Vagina (tissue), 2 donors: ENCODE results near the gene HIPK2.

Experiments
- POLR2A ChIP-seq, 2 donors: fragments of 450-650 bp; IDR thresholded peaks; one replicate each; pipeline ENCODE4 v1.6.1; 2017; ENCODE audit warnings: antibody characterized with exemption in 2 of 2, mild to moderate bottlenecking in 2 of 2, moderate library complexity in 2 of 2
- TF ChIP-seq, protein P1 (sequence below), 3 experiments: fragments of 450-650 bp in 2 of 3; fragments of 200-600 bp in 1 of 3; sonication (generic) in 1 of 3; IDR thresholded peaks; one replicate each; pipeline ENCODE4 v1.5.1; 2017 to 2019; ENCODE audit warnings: antibody characterized with exemption in 3 of 3, mild to moderate bottlenecking in 2 of 3, moderate library complexity in 2 of 3

DNA sequence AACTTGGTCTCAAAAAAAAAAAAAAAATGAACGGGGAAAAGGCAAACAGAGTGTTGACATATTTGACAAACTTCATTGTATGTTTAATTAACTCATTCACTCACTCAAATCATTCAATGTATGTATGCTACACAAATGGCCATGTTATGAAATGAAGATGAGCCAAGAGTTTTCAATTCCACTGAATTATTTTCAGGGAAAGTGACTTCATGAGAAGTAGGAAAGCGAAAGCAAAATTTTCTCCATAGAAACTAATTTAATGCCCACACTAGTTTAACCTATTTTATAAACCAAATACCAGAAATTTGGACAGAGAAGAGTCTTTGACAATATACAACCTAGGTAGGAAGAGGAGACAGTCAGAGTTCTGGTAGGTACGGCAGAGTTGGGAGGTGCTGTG is 119.5 kb downstream of the HIPK2 start:
- TF ChIP-seq, protein P1, sequence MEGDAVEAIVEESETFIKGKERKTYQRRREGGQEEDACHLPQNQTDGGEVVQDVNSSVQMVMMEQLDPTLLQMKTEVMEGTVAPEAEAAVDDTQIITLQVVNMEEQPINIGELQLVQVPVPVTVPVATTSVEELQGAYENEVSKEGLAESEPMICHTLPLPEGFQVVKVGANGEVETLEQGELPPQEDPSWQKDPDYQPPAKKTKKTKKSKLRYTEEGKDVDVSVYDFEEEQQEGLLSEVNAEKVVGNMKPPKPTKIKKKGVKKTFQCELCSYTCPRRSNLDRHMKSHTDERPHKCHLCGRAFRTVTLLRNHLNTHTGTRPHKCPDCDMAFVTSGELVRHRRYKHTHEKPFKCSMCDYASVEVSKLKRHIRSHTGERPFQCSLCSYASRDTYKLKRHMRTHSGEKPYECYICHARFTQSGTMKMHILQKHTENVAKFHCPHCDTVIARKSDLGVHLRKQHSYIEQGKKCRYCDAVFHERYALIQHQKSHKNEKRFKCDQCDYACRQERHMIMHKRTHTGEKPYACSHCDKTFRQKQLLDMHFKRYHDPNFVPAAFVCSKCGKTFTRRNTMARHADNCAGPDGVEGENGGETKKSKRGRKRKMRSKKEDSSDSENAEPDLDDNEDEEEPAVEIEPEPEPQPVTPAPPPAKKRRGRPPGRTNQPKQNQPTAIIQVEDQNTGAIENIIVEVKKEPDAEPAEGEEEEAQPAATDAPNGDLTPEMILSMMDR (IDR thresholded peaks at IDR 0.05) = no peak
- TF ChIP-seq POLR2A (IDR thresholded peaks at IDR 0.05) = no peak
